GM12878 (cell line): Measurements from ENCODE around the gene COX11. TPM values are rescaled to one million over a fixed set of nuclear protein-coding genes. Genes with fewer than 3 reads are reported as not detected.
A peak's percentile ranks its signal among the peaks of the same experiment; 100 is the strongest.

Experiments used
- CBFB ChIP-seq: IDR thresholded peaks from 2 replicates; pipeline ENCODE4 v1.6.1; 2016; ENCODE audit warnings: antibody characterized with exemption, low read depth
- CTCF ChIP-seq, 3 experiments: IDR thresholded peaks in 2 of 3; conservative IDR thresholded peaks in 1 of 3; 2 replicates each; pipeline ENCODE4 v1.5.1; 2011; ENCODE audit warnings: low read depth in 3 of 3, low read length in 3 of 3, mild to moderate bottlenecking in 3 of 3, control low read depth in 2 of 3, moderate library complexity in 2 of 3, inconsistent platforms in 1 of 3, mixed read lengths in 1 of 3; ENCODE audit not compliant: control insufficient read depth in 2 of 3, insufficient read depth in 1 of 3; ENCODE audit errors: extremely low read depth in 1 of 3
- E4F1 ChIP-seq: fragments of 450-650 bp; IDR thresholded peaks from 2 replicates; pipeline ENCODE4 v1.6.1; 2018; ENCODE audit warnings: borderline replicate concordance, mild to moderate bottlenecking; ENCODE audit not compliant: partially characterized antibody
- FOS ChIP-seq: IDR thresholded peaks from 3 replicates; pipeline ENCODE4 v1.6.1; 2011; ENCODE audit warnings: borderline replicate concordance; ENCODE audit not compliant: insufficient read length; ENCODE audit errors: extremely low read depth
- MLLT1 ChIP-seq: fragments of 450-650 bp; IDR thresholded peaks from 2 replicates; pipeline ENCODE4 v1.6.1; 2016; ENCODE audit warnings: mild to moderate bottlenecking
- MYB ChIP-seq: fragments of 150-350 bp; IDR thresholded peaks from 2 replicates; pipeline ENCODE4 v1.6.1; 2014; ENCODE audit warnings: mild to moderate bottlenecking, low read depth, low read length, borderline replicate concordance
- NFYB ChIP-seq: IDR thresholded peaks from 2 replicates; pipeline ENCODE4 v1.6.1; 2011; ENCODE audit warnings: low read depth, mild to moderate bottlenecking, low read length, improper control_type of control experiment, moderate library complexity; ENCODE audit not compliant: insufficient read depth
- PML ChIP-seq: IDR thresholded peaks from 2 replicates; pipeline ENCODE4 v1.6.1; 2012; ENCODE audit warnings: low read length, inconsistent platforms
- RELA ChIP-seq: fragments of 450-650 bp; IDR thresholded peaks from 2 replicates; pipeline ENCODE4 v1.8.0; 2014; ENCODE audit warnings: borderline replicate concordance; ENCODE audit not compliant: partially characterized antibody
- SPI1 ChIP-seq: IDR thresholded peaks from 2 replicates; pipeline ENCODE4 v1.6.1; 2011; ENCODE audit warnings: low read depth, mild to moderate bottlenecking, low read length, moderate library complexity, borderline replicate concordance; ENCODE audit not compliant: insufficient read depth
- SREBF1 ChIP-seq: IDR thresholded peaks from 2 replicates; pipeline ENCODE4 v1.6.1; 2012; ENCODE audit warnings: mild to moderate bottlenecking, low read length
- SUZ12 ChIP-seq: fragments of 200-600 bp; sonication (generic); IDR thresholded peaks from one replicate; pipeline ENCODE4 v1.6.1; 2018; ENCODE audit warnings: antibody characterized with exemption, mild to moderate bottlenecking; ENCODE audit not compliant: unreplicated experiment
- polyA plus RNA-seq, 11 experiments: library from polyadenylated mRNA; depleted of rRNA in 4 of 11; unstranded in 6 of 11; stranded (reverse) in 5 of 11; fragments of >200 nt; fragmentation: Nextera tagmentation in 4 of 11; fragmentation: Illumina TruSeq in 1 of 11; extraction: Ambion mirVana in 4 of 11; extraction: Trizol in 1 of 11; gene quantifications; 1 replicate in 1 of 11; 2 replicates in 10 of 11; pipeline versions ENCODE4 v1.2.1 to v1.2.3, GENCODE V29; 2011 to 2016; ENCODE audit warnings: inconsistent platforms in 2 of 11, missing spikeins in 2 of 11, low read depth in 1 of 11
- total RNA-seq, 4 experiments: library from RNA; depleted of rRNA in 3 of 4; stranded (reverse); fragments of >200 nt in 3 of 4; fragmentation: Illumina TruSeq in 1 of 4; extraction: Trizol in 1 of 4; gene quantifications; 2 replicates each; pipeline versions ENCODE4 v1.2.1 to v1.2.3, GENCODE V29; 2013 to 2021

Gene COX11
- total and polyA plus RNA-seq, 10 of the 15 experiments (the other 5 are each of a cell fraction or from before 2014, with no cell fraction given), result 13.8 to 69.4 (median 50.8) TPM

- TF ChIP-seq CTCF (IDR thresholded peaks at IDR 0.05 in 2 of 3, conservative IDR thresholded peaks at IDR 0.05 in 1 of 3; ENCODE audit: control insufficient read depth in 2 of 3, extremely low read depth in 1 of 3, insufficient read depth in 1 of 3, low read depth in 3 of 3, low read length in 3 of 3), result peak in 2 of 3 experiments; percentile 46 to 64; a peak in 3 of 6 replicates
- no peak for TF ChIP-seq MLLT1
- no peak for TF ChIP-seq RELA
- no peak for TF ChIP-seq PML
- TF ChIP-seq SREBF1, result no peak
- no peak for TF ChIP-seq CBFB
- TF ChIP-seq NFYB, result no peak
- no peak for TF ChIP-seq SPI1
- no peak for TF ChIP-seq MYB
- TF ChIP-seq SUZ12, result no peak
- no peak for TF ChIP-seq FOS
- no peak for TF ChIP-seq E4F1
Measured at GRCh38 chr17:54967621-54968261, 713 bp downstream of the COX11 start (continued).
